ENCODE results near the gene EXOC2.

Gene EXOC2

GRCh38 chr6:549906-550305 is 143.0 kb downstream of the EXOC2 start:
- H3K36me3 ChIP-seq (ENCODE audit: control insufficient read depth, insufficient read depth, low read length), result peaks cover 5% of the 10 kb centered on the region
- no peaks in the 10 kb centered on the region for H3K27me3 ChIP-seq (ENCODE audit: control insufficient read depth, insufficient read depth, low read length)
- H3K27ac ChIP-seq (ENCODE audit: low read depth, low read length), result no peak overlapping the region
- no peak overlapping the region for H3K4me3 ChIP-seq (ENCODE audit: low read length)
- H3K4me1 ChIP-seq (ENCODE audit: control insufficient read depth, insufficient read depth, low read length), result no peaks in the 10 kb centered on the region
- no peak overlapping the region for H3K9ac ChIP-seq (ENCODE audit: low read length)

DNA sequence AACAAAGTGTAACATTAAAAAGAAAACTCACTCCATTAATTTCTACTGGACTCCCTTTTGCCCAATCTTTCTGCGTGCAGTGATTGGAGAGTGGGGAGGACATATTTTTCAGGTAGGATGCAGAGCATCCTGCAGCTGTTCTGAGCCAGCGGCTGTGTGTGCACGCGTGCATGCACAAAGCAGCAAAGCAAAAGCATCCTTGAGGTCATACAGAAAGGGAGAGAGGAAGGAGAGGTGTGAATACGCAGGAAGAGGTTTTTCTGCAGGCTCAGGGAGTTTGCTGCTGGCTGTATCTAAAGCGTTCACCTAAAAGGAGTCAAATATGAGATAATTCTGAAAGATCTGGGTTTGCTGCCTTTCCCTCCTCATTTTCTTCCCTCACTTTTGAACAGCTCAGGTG is 144.4 kb downstream of the EXOC2 start:
- Histone ChIP-seq H3K27ac (ENCODE audit: low read depth, low read length) (no peak overlapping the region), H3K4me3 (ENCODE audit: low read length) (no peak overlapping the region), H3K4me1 (ENCODE audit: control insufficient read depth, insufficient read depth, low read length) (no peaks in the 10 kb centered on the region), H3K27me3 (ENCODE audit: control insufficient read depth, insufficient read depth, low read length) (no peaks in the 10 kb centered on the region), H3K9ac (ENCODE audit: low read length) (no peak overlapping the region), H3K36me3 (ENCODE audit: control insufficient read depth, insufficient read depth, low read length) (peaks cover 5% of the 10 kb centered on the region)

DNA sequence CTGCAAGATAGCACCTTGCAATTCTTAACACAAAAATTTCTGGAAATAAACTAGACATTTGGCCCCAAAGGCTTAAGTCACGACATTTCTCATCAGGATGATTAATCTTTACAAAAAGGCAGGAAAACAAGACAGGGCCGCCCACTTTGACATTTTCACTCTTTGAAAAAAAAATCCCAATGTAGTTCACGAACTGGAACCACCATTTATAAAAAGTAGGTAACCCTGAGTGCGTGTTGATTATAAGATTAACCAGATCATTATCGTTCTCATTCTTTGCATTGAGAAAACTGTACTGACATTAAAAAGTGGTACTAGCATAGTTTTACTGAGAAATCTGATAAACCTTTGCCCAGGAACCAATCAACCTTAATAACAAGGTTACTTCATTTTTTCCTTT is 144.8 kb downstream of the EXOC2 start:
- peaks cover 5% of the 10 kb centered on the region for H3K36me3 ChIP-seq (ENCODE audit: control insufficient read depth, insufficient read depth, low read length)
- H3K27ac ChIP-seq (ENCODE audit: low read depth, low read length), result no peak overlapping the region
- no peak overlapping the region for H3K4me3 ChIP-seq (ENCODE audit: low read length)
- H3K4me1 ChIP-seq (ENCODE audit: control insufficient read depth, insufficient read depth, low read length), result no peaks in the 10 kb centered on the region
- H3K27me3 ChIP-seq (ENCODE audit: control insufficient read depth, insufficient read depth, low read length), result no peaks in the 10 kb centered on the region
- H3K9ac ChIP-seq (ENCODE audit: low read length), result no peak overlapping the region

DNA sequence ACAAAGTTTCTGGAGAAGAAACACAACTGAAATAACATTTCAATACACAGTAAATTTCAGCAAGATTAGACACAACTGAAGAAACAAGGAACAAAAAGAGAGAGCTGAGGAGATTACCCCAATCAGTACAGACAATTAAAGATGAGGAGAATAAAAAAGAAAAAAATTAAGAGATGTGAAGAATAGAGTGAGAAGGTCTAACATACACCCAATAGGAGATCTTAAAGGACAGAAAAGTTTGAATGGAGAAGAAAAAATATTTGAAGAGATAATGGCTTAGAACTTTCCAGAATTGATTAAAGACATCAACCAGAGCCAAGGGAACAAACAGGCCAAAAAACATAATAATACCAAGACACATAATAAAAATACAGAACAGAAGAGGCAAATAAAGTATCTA is 152.4 kb downstream of the EXOC2 start:
- Histone ChIP-seq H3K9ac (ENCODE audit: low read length) (no peak overlapping the region), H3K36me3 (ENCODE audit: control insufficient read depth, insufficient read depth, low read length) (no peaks in the 10 kb centered on the region), H3K27ac (ENCODE audit: low read depth, low read length) (no peak overlapping the region)

GRCh38 chr6:537114-537513 is 155.8 kb downstream of the EXOC2 start:
- no peaks in the 10 kb centered on the region for H3K4me1 ChIP-seq (ENCODE audit: control insufficient read depth, insufficient read depth, low read length)
- H3K4me3 ChIP-seq (ENCODE audit: low read length), result no peak overlapping the region
- H3K27ac ChIP-seq (ENCODE audit: low read depth, low read length), result no peak overlapping the region
- no peaks in the 10 kb centered on the region for H3K36me3 ChIP-seq (ENCODE audit: control insufficient read depth, insufficient read depth, low read length)
- H3K27me3 ChIP-seq (ENCODE audit: control insufficient read depth, insufficient read depth, low read length), result no peaks in the 10 kb centered on the region
- H3K9ac ChIP-seq (ENCODE audit: low read length), result no peak overlapping the region

More for the DNA sequence above, 152.4 kb downstream of the EXOC2 start:
- Histone ChIP-seq H3K4me3 (ENCODE audit: low read length) (no peak overlapping the region), H3K4me1 (ENCODE audit: control insufficient read depth, insufficient read depth, low read length) (no peaks in the 10 kb centered on the region), H3K27me3 (ENCODE audit: control insufficient read depth, insufficient read depth, low read length) (no peaks in the 10 kb centered on the region)

GRCh38 chr6:530425-530824 is 162.5 kb downstream of the EXOC2 start:
- Histone ChIP-seq H3K9ac (ENCODE audit: low read length) (no peak overlapping the region), H3K27ac (ENCODE audit: low read depth, low read length) (no peak overlapping the region)

DNA sequence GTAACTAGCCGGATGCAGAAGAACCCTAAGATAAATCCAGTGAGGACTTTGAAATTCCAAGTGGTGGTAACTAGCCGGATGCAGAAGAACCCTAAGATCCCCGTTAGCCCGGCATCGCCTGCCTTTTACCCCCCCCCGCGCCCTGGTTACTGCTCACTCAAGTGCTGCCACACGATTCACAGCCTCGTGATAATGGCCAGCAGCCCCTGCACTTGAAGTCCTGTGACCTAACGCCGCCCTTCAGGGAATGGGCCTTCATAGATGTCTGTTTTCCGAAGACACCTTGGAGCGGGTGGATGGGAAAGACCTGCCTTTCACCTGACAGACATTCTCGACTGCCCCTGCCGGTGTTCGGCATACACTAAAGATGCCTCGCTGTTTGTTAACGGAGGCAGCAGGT is 163.9 kb downstream of the EXOC2 start:
- peaks cover 7% of the 10 kb centered on the region for H3K36me3 ChIP-seq (ENCODE audit: control insufficient read depth, insufficient read depth, low read length)
- no peak overlapping the region for H3K27ac ChIP-seq (ENCODE audit: low read depth, low read length)
- no peak overlapping the region for H3K4me3 ChIP-seq (ENCODE audit: low read length)
- H3K4me1 ChIP-seq (ENCODE audit: control insufficient read depth, insufficient read depth, low read length), result no peaks in the 10 kb centered on the region
- H3K9ac ChIP-seq (ENCODE audit: low read length), result no peak overlapping the region
- no peaks in the 10 kb centered on the region for H3K27me3 ChIP-seq (ENCODE audit: control insufficient read depth, insufficient read depth, low read length)

More at GRCh38 chr6:530425-530824, 162.5 kb downstream of the EXOC2 start:
- H3K4me3 ChIP-seq (ENCODE audit: low read length), result no peak overlapping the region
- no peaks in the 10 kb centered on the region for H3K4me1 ChIP-seq (ENCODE audit: control insufficient read depth, insufficient read depth, low read length)
- H3K36me3 ChIP-seq (ENCODE audit: control insufficient read depth, insufficient read depth, low read length), result peaks cover 7% of the 10 kb centered on the region
- no peaks in the 10 kb centered on the region for H3K27me3 ChIP-seq (ENCODE audit: control insufficient read depth, insufficient read depth, low read length)

GRCh38 chr6:527989-528673 is 164.8 kb downstream of the EXOC2 start:
- no peak overlapping the region for H3K9ac ChIP-seq (ENCODE audit: low read length)
- H3K36me3 ChIP-seq (ENCODE audit: control insufficient read depth, insufficient read depth, low read length), result peaks cover 7% of the 10 kb centered on the region
- no peaks in the 10 kb centered on the region for H3K4me1 ChIP-seq (ENCODE audit: control insufficient read depth, insufficient read depth, low read length)
- no peak overlapping the region for H3K4me3 ChIP-seq (ENCODE audit: low read length)
- H3K27me3 ChIP-seq (ENCODE audit: control insufficient read depth, insufficient read depth, low read length), result no peaks in the 10 kb centered on the region
- H3K27ac ChIP-seq (ENCODE audit: low read depth, low read length), result no peak overlapping the region

DNA sequence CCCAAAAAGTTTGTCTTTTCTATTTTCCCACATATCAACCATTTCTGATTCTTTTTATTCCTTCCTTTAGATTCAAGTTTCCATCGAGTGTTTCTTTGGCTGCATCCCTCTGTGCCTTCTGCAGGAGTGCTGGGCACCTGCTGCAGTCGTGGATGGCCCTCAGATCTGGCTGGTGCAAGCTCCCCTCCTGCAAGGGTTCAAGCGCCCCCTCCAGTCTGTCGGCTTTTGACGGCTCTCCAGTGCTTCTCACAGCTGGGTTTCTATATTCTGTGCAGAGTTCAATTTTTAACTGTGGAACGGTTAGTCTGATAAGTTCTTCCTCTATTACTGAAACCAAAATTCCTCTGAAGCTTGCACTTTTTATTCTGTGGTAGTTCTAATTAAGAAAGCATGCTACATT is 168.1 kb downstream of the EXOC2 start:
- H3K4me1 ChIP-seq (ENCODE audit: control insufficient read depth, insufficient read depth, low read length), result no peaks in the 10 kb centered on the region
- no peak overlapping the region for H3K9ac ChIP-seq (ENCODE audit: low read length)
- no peaks in the 10 kb centered on the region for H3K27me3 ChIP-seq (ENCODE audit: control insufficient read depth, insufficient read depth, low read length)
- no peak overlapping the region for H3K27ac ChIP-seq (ENCODE audit: low read depth, low read length)
- no peak overlapping the region for H3K4me3 ChIP-seq (ENCODE audit: low read length)
- peaks cover 3% of the 10 kb centered on the region for H3K36me3 ChIP-seq (ENCODE audit: control insufficient read depth, insufficient read depth, low read length)

DNA sequence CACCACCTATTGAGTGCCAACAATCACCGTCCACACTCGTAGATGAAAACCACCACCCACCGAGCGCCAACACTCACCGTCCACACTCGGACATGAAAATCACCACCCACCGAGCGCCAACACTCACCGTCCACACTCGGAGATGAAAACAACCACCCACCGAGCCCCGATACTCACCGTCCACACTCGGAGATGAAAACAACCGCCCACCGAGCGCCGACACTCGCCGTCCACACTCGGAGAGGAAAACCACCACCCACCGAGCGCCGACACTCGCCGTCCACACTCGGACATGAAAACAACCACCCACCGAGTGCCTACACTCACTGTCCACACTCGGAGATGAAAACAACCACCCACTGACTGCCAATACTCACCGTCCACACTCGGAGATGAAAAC is 172.1 kb downstream of the EXOC2 start:
- no peaks in the 10 kb centered on the region for H3K36me3 ChIP-seq (ENCODE audit: control insufficient read depth, insufficient read depth, low read length)

GRCh38 chr6:518218-518617 is 174.7 kb downstream of the EXOC2 start:
- H3K4me3 ChIP-seq (ENCODE audit: low read length), result no peak overlapping the region

More for the DNA sequence above, 172.1 kb downstream of the EXOC2 start:
- no peaks in the 10 kb centered on the region for H3K4me1 ChIP-seq (ENCODE audit: control insufficient read depth, insufficient read depth, low read length)
- no peak overlapping the region for H3K4me3 ChIP-seq (ENCODE audit: low read length)
- no peaks in the 10 kb centered on the region for H3K27me3 ChIP-seq (ENCODE audit: control insufficient read depth, insufficient read depth, low read length)
- H3K27ac ChIP-seq (ENCODE audit: low read depth, low read length), result no peak overlapping the region
- no peak overlapping the region for H3K9ac ChIP-seq (ENCODE audit: low read length)

GRCh38 chr6:516213-516612 is 176.7 kb downstream of the EXOC2 start:
- H3K27me3 ChIP-seq (ENCODE audit: control insufficient read depth, insufficient read depth, low read length), result no peaks in the 10 kb centered on the region
- H3K4me3 ChIP-seq (ENCODE audit: low read length), result no peak overlapping the region
- no peak overlapping the region for H3K27ac ChIP-seq (ENCODE audit: low read depth, low read length)
- no peaks in the 10 kb centered on the region for H3K4me1 ChIP-seq (ENCODE audit: control insufficient read depth, insufficient read depth, low read length)
- no peaks in the 10 kb centered on the region for H3K36me3 ChIP-seq (ENCODE audit: control insufficient read depth, insufficient read depth, low read length)
- no peak overlapping the region for H3K9ac ChIP-seq (ENCODE audit: low read length)

More at GRCh38 chr6:518218-518617, 174.7 kb downstream of the EXOC2 start:
- no peak overlapping the region for H3K9ac ChIP-seq (ENCODE audit: low read length)
- H3K27ac ChIP-seq (ENCODE audit: low read depth, low read length), result no peak overlapping the region
- H3K4me1 ChIP-seq (ENCODE audit: control insufficient read depth, insufficient read depth, low read length), result no peaks in the 10 kb centered on the region
- no peaks in the 10 kb centered on the region for H3K36me3 ChIP-seq (ENCODE audit: control insufficient read depth, insufficient read depth, low read length)
- H3K27me3 ChIP-seq (ENCODE audit: control insufficient read depth, insufficient read depth, low read length), result no peaks in the 10 kb centered on the region

DNA sequence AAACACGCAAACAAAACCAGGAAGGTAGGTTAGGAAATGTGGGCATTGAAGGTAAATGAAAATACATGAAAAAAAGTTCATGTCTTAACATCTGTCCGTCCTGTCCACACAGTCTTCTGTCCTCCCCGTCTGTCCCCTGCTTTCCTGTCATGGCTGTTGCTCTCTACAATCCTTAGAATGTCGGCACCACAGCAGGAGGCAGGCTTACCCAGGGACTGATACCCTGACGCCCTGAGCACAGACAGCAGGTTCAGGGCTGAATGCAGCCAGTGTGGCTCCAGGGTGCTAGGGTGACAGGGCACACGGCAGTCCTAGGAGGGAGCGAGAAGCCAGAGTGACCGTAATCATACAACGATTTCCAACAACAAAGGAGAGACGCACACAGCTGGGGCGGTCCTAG is 177.7 kb downstream of the EXOC2 start:
- Histone ChIP-seq H3K4me3 (ENCODE audit: low read length) (no peak overlapping the region), H3K9ac (ENCODE audit: low read length) (no peak overlapping the region), H3K36me3 (ENCODE audit: control insufficient read depth, insufficient read depth, low read length) (no peaks in the 10 kb centered on the region), H3K27me3 (ENCODE audit: control insufficient read depth, insufficient read depth, low read length) (no peaks in the 10 kb centered on the region), H3K27ac (ENCODE audit: low read depth, low read length) (no peak overlapping the region), H3K4me1 (ENCODE audit: control insufficient read depth, insufficient read depth, low read length) (no peaks in the 10 kb centered on the region)

Measured in rectal smooth muscle tissue (tissue), 1 donor.